OCI-LY1 (cell line): ENCODE measurements around the gene SULT6B1.
"Not testable (repeated sequence)": the region's sequence is repeated elsewhere in the genome, so short reads cannot be mapped to it uniquely, and the experiment has no call there.

Experiments used
- H2AFZ ChIP-seq: fragments of 200-600 bp; sonication (generic), shearing (Covaris generic); 2 replicates; pipeline ENCODE4 v1.6.0; 2014; ENCODE audit warnings: antibody characterized with exemption, mild to moderate bottlenecking, low read length
- H3F3A ChIP-seq: fragments of 200-600 bp; sonication (generic), shearing (Covaris generic); 2 replicates; pipeline ENCODE4 v1.6.0; 2014; ENCODE audit warnings: mild to moderate bottlenecking, antibody characterized with exemption, low read length, moderate library complexity; ENCODE audit not compliant: insufficient read depth
- H3K27ac ChIP-seq: fragments of 200-600 bp; sonication (generic); 2 replicates; pipeline ENCODE4 v1.5.1; 2014; ENCODE audit warnings: low read length, mixed run types, mild to moderate bottlenecking, low read depth; ENCODE audit not compliant: poor library complexity, severe bottlenecking
- H3K27me3 ChIP-seq: fragments of 200-600 bp; sonication (generic); 2 replicates; pipeline ENCODE4 v1.6.0; 2014; ENCODE audit warnings: antibody characterized with exemption, mild to moderate bottlenecking, low read length, moderate library complexity; ENCODE audit not compliant: insufficient read depth
- H3K36me3 ChIP-seq: fragments of 200-600 bp; sonication (generic); 2 replicates; pipeline ENCODE4 v1.6.1; 2014; ENCODE audit warnings: mild to moderate bottlenecking, antibody characterized with exemption, low read length, moderate library complexity, mixed read lengths; ENCODE audit not compliant: insufficient read depth
- H3K4me1 ChIP-seq: fragments of 200-600 bp; sonication (generic); 2 replicates; pipeline ENCODE4 v1.5.1; 2014; ENCODE audit warnings: mild to moderate bottlenecking, low read length, moderate library complexity; ENCODE audit not compliant: insufficient read depth, severe bottlenecking
- H3K4me2 ChIP-seq: fragments of 200-600 bp; sonication (generic), shearing (Covaris generic); 2 replicates; pipeline ENCODE4 v1.6.1; 2014; ENCODE audit warnings: low read length
- H3K4me3 ChIP-seq: fragments of 200-600 bp; sonication (generic); 2 replicates; pipeline ENCODE4 v1.5.1; 2014; ENCODE audit warnings: low read length, low read depth, mild to moderate bottlenecking, mixed read lengths; ENCODE audit not compliant: poor library complexity, severe bottlenecking
- H3K79me2 ChIP-seq: fragments of 200-600 bp; shearing (Covaris generic); 2 replicates; pipeline ENCODE4 v1.6.1; 2016; ENCODE audit warnings: mixed run types, low read length, mixed read lengths; ENCODE audit not compliant: insufficient read depth
- H3K9ac ChIP-seq: fragments of 200-600 bp; sonication (generic), shearing (Covaris generic); 2 replicates; pipeline ENCODE4 v1.6.1; 2014; ENCODE audit warnings: mild to moderate bottlenecking, low read length, mixed read lengths
- H3K9me2 ChIP-seq: fragments of 200-600 bp; sonication (generic), shearing (Covaris generic); 2 replicates; pipeline ENCODE4 v1.6.1; 2014; ENCODE audit warnings: low read depth, mild to moderate bottlenecking, low read length, mixed read lengths
- H3K9me3 ChIP-seq: fragments of 200-600 bp; shearing (Covaris generic); 2 replicates; pipeline ENCODE4 v1.6.1; 2014; ENCODE audit warnings: low read length, mixed read lengths
- H4K20me1 ChIP-seq: fragments of 200-600 bp; sonication (generic), shearing (Covaris generic); 2 replicates; pipeline ENCODE4 v1.6.0; 2016; ENCODE audit warnings: mild to moderate bottlenecking, low read length; ENCODE audit not compliant: insufficient read depth
- EZH2 ChIP-seq: fragments of 200-600 bp; sonication (generic), shearing (Covaris generic); IDR thresholded peaks from 2 replicates; pipeline ENCODE4 v1.8.0; 2017; ENCODE audit warnings: borderline replicate concordance, mixed run types, mild to moderate bottlenecking, antibody characterized with exemption, low read length, moderate library complexity, mixed read lengths
- TF ChIP-seq, protein P1 (sequence below): fragments of 200-600 bp; sonication (generic), shearing (Covaris generic); IDR thresholded peaks from 2 replicates; pipeline ENCODE4 v1.5.1; 2017; ENCODE audit warnings: mild to moderate bottlenecking, antibody characterized with exemption, low read length, moderate library complexity, mixed read lengths

The SULT6B1 gene

DNA sequence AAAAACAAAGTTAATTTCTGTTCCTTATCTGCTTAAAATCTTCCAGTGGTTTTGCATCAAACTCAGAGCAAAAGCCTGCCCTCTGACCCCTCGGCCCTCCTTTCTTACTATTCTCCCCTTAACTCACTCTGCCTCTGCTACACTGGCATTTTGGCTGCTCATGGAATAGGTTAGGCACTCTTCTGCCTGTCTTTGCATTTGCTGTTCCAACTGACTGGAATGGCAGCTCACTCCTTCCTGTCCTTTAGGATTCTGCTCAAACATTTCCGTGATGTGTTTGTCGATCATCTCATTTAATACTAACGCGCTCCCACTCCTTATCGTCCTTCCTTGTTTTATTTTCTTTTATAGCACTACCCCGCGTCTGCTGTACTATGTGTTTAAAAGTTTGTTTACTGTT, 42.1 kb upstream of the SULT6B1 start:
- TF ChIP-seq, protein P1, sequence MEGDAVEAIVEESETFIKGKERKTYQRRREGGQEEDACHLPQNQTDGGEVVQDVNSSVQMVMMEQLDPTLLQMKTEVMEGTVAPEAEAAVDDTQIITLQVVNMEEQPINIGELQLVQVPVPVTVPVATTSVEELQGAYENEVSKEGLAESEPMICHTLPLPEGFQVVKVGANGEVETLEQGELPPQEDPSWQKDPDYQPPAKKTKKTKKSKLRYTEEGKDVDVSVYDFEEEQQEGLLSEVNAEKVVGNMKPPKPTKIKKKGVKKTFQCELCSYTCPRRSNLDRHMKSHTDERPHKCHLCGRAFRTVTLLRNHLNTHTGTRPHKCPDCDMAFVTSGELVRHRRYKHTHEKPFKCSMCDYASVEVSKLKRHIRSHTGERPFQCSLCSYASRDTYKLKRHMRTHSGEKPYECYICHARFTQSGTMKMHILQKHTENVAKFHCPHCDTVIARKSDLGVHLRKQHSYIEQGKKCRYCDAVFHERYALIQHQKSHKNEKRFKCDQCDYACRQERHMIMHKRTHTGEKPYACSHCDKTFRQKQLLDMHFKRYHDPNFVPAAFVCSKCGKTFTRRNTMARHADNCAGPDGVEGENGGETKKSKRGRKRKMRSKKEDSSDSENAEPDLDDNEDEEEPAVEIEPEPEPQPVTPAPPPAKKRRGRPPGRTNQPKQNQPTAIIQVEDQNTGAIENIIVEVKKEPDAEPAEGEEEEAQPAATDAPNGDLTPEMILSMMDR: no peak
- TF ChIP-seq EZH2: no peak
- Histone ChIP-seq H3K4me2 (peak overlapping the region; percentile 98), H3K4me3 (peak overlapping the region; percentile 78), H3K79me2 (peaks cover 88% of the 10 kb centered on the region), H3K9ac (peak overlapping the region; percentile 95), H2AFZ (no peak overlapping the region), H3K27me3 (no peaks in the 10 kb centered on the region), H3K36me3 (peaks cover 39% of the 10 kb centered on the region), H3K9me3 (no peaks in the 10 kb centered on the region), H3F3A (no peaks in the 10 kb centered on the region), H3K27ac (no peak overlapping the region), H4K20me1 (no peaks in the 10 kb centered on the region), H3K9me2 (no peaks in the 10 kb centered on the region), H3K4me1 (peaks cover 44% of the 10 kb centered on the region)

GRCh38 chr2:37228788-37229187, 40.3 kb upstream of the SULT6B1 start:
- TF ChIP-seq EZH2: no peak
- TF ChIP-seq, protein P1: no peak
- H3K4me3 ChIP-seq: no peak overlapping the region
- H3K27ac ChIP-seq: no peak overlapping the region
- H3K9me3 ChIP-seq: no peaks in the 10 kb centered on the region
- H3K9ac ChIP-seq: no peak overlapping the region
- no peak overlapping the region for H3K4me2 ChIP-seq
- H3F3A ChIP-seq: no peaks in the 10 kb centered on the region
- H3K79me2 ChIP-seq: peaks cover 91% of the 10 kb centered on the region
- H4K20me1 ChIP-seq: no peaks in the 10 kb centered on the region
- peaks cover 44% of the 10 kb centered on the region for H3K4me1 ChIP-seq
- no peaks in the 10 kb centered on the region for H3K27me3 ChIP-seq
- no peaks in the 10 kb centered on the region for H3K9me2 ChIP-seq
- H2AFZ ChIP-seq: no peak overlapping the region
- H3K36me3 ChIP-seq: peaks cover 43% of the 10 kb centered on the region

DNA sequence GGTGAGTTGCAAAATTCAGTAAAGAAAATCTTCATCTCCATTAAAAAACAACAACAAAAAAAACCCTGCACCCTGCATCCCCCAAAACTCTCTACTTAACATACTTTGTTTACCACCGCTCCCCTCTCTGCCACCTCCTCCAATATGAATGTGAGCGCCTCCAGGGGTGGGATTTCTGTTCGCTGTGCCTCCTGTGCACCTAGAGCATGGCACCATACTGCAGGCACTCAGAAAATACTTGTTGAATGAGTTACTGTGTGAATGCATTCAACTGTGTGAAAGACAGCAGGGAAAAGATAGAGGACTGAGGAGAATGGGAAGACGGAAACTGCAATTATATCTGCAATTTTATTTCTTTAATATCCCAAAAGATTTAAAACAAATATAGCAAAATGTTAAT, 38.4 kb upstream of the SULT6B1 start:
- H3F3A ChIP-seq: no peaks in the 10 kb centered on the region
- H3K9me2 ChIP-seq: no peaks in the 10 kb centered on the region
- TF ChIP-seq, protein P1: no peak
- no peak for TF ChIP-seq EZH2
- H3K79me2 ChIP-seq: peaks cover 72% of the 10 kb centered on the region
- no peaks in the 10 kb centered on the region for H3K9me3 ChIP-seq
- no peak overlapping the region; the same call in 1 of the 2 replicates for H3K4me2 ChIP-seq
- no peaks in the 10 kb centered on the region for H4K20me1 ChIP-seq
- H3K4me3 ChIP-seq: no peak overlapping the region
- no peak overlapping the region for H3K9ac ChIP-seq
- no peak overlapping the region for H2AFZ ChIP-seq
- peaks cover 31% of the 10 kb centered on the region for H3K4me1 ChIP-seq
- no peak overlapping the region for H3K27ac ChIP-seq
- H3K36me3 ChIP-seq: peaks cover 62% of the 10 kb centered on the region
- no peaks in the 10 kb centered on the region for H3K27me3 ChIP-seq

DNA sequence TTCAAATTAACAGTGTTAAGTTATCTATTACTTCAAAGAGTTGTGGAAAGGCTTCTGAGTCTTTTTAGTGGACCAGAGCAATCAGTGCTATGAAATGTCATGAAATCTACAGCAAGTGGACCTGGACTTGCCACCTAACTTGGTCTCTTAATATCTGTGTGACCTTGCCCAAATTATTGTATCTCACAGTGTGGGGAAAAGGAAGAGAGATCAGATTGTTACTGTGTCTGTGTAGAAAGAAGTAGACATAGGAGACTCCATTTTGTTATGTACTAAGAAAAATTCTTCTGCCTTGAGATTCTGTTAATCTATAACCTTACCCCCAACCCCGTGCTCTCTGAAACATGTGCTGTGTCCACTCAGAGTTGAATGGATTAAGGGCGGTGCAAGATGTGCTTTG, 36.7 kb upstream of the SULT6B1 start:
- not testable (repeated sequence) for H3K27ac ChIP-seq, H2AFZ ChIP-seq, H3K9me3 ChIP-seq, H4K20me1 ChIP-seq, H3K27me3 ChIP-seq, H3K4me3 ChIP-seq, H3K9me2 ChIP-seq, H3K4me2 ChIP-seq, H3K9ac ChIP-seq, H3F3A ChIP-seq
- Histone ChIP-seq H3K79me2 (peaks cover 55% of the 10 kb centered on the region), H3K4me1 (peaks cover 26% of the 10 kb centered on the region), H3K36me3 (peaks cover 79% of the 10 kb centered on the region)
